ENCODE measurements around the gene RBM28. TPM values are rescaled to one million over a fixed set of nuclear protein-coding genes. Genes with fewer than 3 reads are reported as not detected.
A peak's percentile ranks its signal among the peaks of the same experiment; 100 is the strongest.

Gene RBM28
- total and polyA plus RNA-seq, 10 of the 15 experiments (the other 5 are each of a cell fraction or from before 2014, with no cell fraction given): 14.3 to 50.4 (median 32.8) TPM

DNA sequence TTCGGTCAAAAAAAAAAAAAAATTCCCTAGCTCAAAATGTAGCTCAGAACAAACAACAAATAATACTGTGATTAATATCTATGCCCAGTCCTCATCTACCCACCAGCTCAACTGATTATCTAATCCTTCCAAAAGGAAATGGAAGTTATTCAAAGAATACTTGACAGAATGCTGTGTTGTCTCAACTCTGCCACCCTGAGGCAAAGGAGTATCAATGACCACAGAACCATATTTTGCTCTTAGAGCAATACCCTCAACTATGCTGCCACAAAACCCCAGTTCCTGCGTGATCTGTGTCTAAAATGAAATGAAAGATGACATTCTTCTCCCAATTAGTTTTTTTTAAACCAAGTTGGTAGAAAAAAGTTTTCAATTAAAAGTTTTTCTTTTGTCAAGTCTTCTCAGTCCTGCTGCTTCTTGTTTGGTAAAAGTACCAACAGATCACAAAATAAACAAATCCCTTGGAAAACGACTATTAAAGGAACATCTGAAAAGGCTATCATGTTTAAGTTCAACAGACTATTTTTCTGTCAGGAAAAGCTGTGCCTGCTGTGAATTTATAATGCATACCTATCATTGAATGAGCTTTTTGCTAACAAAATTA is 21.6 kb downstream of the RBM28 start:
- TF ChIP-seq RUNX3 (IDR thresholded peaks at IDR 0.05; ENCODE audit: low read length) (peak; percentile 25; the same call in 1 of the 2 replicates), ZZZ3 (IDR thresholded peaks at IDR 0.05; ENCODE audit: control insufficient read depth, insufficient read length, low read depth) (no peak), HDGF (IDR thresholded peaks at IDR 0.05) (0 out of 2 replicates have a peak, but pooled peaks have one; percentile 19)
- TF ChIP-seq, protein P1, sequence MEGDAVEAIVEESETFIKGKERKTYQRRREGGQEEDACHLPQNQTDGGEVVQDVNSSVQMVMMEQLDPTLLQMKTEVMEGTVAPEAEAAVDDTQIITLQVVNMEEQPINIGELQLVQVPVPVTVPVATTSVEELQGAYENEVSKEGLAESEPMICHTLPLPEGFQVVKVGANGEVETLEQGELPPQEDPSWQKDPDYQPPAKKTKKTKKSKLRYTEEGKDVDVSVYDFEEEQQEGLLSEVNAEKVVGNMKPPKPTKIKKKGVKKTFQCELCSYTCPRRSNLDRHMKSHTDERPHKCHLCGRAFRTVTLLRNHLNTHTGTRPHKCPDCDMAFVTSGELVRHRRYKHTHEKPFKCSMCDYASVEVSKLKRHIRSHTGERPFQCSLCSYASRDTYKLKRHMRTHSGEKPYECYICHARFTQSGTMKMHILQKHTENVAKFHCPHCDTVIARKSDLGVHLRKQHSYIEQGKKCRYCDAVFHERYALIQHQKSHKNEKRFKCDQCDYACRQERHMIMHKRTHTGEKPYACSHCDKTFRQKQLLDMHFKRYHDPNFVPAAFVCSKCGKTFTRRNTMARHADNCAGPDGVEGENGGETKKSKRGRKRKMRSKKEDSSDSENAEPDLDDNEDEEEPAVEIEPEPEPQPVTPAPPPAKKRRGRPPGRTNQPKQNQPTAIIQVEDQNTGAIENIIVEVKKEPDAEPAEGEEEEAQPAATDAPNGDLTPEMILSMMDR (IDR thresholded peaks at IDR 0.05 in 2 of 3, conservative IDR thresholded peaks at IDR 0.05 in 1 of 3; ENCODE audit: control insufficient read depth in 2 of 3, extremely low read depth in 1 of 3, insufficient read depth in 1 of 3, low read depth in 3 of 3, low read length in 3 of 3): peak; percentile 33 to 40 (median 38); a peak in 3 of 6 replicates
- DNase-seq (ENCODE audit: low read depth, low spot score) (no peak), ATAC-seq (peak; percentile 72), FAIRE-seq (no peak)
- ChIA-PET POLR2A (interaction anchor here (0.8 to 1.1 kb wide), 2 partner anchors 9 to 445 kb away, joined by 3 read pairs; no protein-coding TSS in a partner anchor), CTCF (interaction anchor here (0.5 to 1.9 kb wide), 3 partner anchors 65 to 645 kb away, joined by 3 to 5 read pairs (median 3); no protein-coding TSS in a partner anchor), SMC1A (ENCODE audit: uncharacterized antibody, unreplicated experiment) (no interaction called here), RAD21 (ENCODE audit: unreplicated experiment) (no interaction called here)
- intact Hi-C loops (cut with micrococcal nuclease; ENCODE audit: unreplicated experiment) (no loop called here), in situ Hi-C loops (cut with MboI) (no loop called here)
- WGBS (ENCODE audit: insufficient coverage, insufficient replicate concordance, low lambda C conversion rate, missing lambda C conversion rate): 73% methylated on average over 3 of the region's 3 CpGs
- BruUV-seq (replicated peaks): no TSS peak
- Histone ChIP-seq H3K4me3 (no peak overlapping the region), H3K4me1 (ENCODE audit: control insufficient read depth, insufficient read depth, low read length) (no peaks in the 10 kb centered on the region), H3K9ac (ENCODE audit: control insufficient read depth, insufficient read depth, low read length) (no peak overlapping the region), H3K27me3 (replicated peaks in 1 of 2; ENCODE audit: control insufficient read depth in 2 of 2, insufficient read depth in 2 of 2, low read length in 1 of 2) (no peaks in the 10 kb centered on the region), H3K27ac (ENCODE audit: control insufficient read depth, insufficient read depth) (no peak overlapping the region), H3K4me2 (ENCODE audit: control insufficient read depth, insufficient read depth) (no peak overlapping the region), H4K20me1 (ENCODE audit: control insufficient read depth, insufficient read depth) (no peaks in the 10 kb centered on the region), H2AFZ (ENCODE audit: control insufficient read depth, low read depth, low read length) (no peak overlapping the region), H3K79me2 (ENCODE audit: control insufficient read depth, insufficient read depth, low read length) (no peaks in the 10 kb centered on the region), H3K9me3 (replicated peaks; ENCODE audit: control insufficient read depth, insufficient read depth, low read length) (no peaks in the 10 kb centered on the region), H3K36me3 (ENCODE audit: control insufficient read depth in 2 of 2, insufficient read depth in 2 of 2, low read length in 1 of 2) (peaks cover 6 to 16% of the 10 kb centered on the region in 2 experiments; a peak in 3 of 4 replicates)

DNA sequence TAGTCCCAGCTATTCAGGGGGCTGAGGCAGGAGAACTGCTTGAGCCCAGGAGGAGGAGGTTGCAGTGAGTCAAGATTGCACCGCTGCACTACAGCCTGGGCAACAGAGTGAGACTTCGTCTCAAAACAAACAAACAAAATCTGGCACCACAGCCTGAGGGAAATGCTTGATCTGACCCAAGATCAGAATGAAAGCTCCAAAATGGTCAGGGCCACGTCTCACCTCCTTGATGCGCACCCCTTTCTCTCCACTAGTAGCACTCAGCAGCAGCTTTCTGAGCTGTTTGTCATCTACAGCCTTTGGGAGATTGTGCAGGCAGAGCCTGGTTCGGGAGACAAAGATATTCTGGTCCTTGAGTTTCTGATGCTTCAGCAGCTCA is 22.7 kb downstream of the RBM28 start:
- FAIRE-seq (no peak), ATAC-seq (no peak), DNase-seq (ENCODE audit: low read depth, low spot score) (no peak)
- H3K4me1 ChIP-seq (ENCODE audit: control insufficient read depth, insufficient read depth, low read length): no peaks in the 10 kb centered on the region
- ChIA-PET CTCF (interaction anchor here (1.9 kb wide), 1 partner anchor 66 kb away, joined by 5 read pairs; no protein-coding TSS in a partner anchor), RAD21 (ENCODE audit: unreplicated experiment) (no interaction called here), SMC1A (ENCODE audit: uncharacterized antibody, unreplicated experiment) (no interaction called here), POLR2A (no interaction called here)
- no peaks in the 10 kb centered on the region for H4K20me1 ChIP-seq (ENCODE audit: control insufficient read depth, insufficient read depth)
- H3K27ac ChIP-seq (ENCODE audit: control insufficient read depth, insufficient read depth): no peak overlapping the region
- in situ Hi-C loops (cut with MboI) (no loop called here), intact Hi-C loops (cut with micrococcal nuclease; ENCODE audit: unreplicated experiment) (no loop called here)
- H3K9ac ChIP-seq (ENCODE audit: control insufficient read depth, insufficient read depth, low read length): no peak overlapping the region
- no peaks in the 10 kb centered on the region for H3K9me3 ChIP-seq (replicated peaks; ENCODE audit: control insufficient read depth, insufficient read depth, low read length)
- H3K27me3 ChIP-seq (replicated peaks in 1 of 2; ENCODE audit: control insufficient read depth in 2 of 2, insufficient read depth in 2 of 2, low read length in 1 of 2): no peaks in the 10 kb centered on the region
- WGBS (ENCODE audit: insufficient coverage, insufficient replicate concordance, low lambda C conversion rate, missing lambda C conversion rate): 88% methylated on average over 5 of the region's 5 CpGs
- no peak overlapping the region for H3K4me3 ChIP-seq
- no peak overlapping the region for H2AFZ ChIP-seq (ENCODE audit: control insufficient read depth, low read depth, low read length)
- TF ChIP-seq IRF4 (IDR thresholded peaks at IDR 0.05; ENCODE audit: low read depth, low read length) (no peak), FOXM1 (IDR thresholded peaks at IDR 0.05; ENCODE audit: low read depth, low read length) (no peak), KLF5 (IDR thresholded peaks at IDR 0.05; ENCODE audit: partially characterized antibody) (no peak), FOXK2 (IDR thresholded peaks at IDR 0.05) (no peak), WRNIP1 (IDR thresholded peaks at IDR 0.05; ENCODE audit: borderline replicate concordance, low read depth, low read length) (no peak), BACH1 (IDR thresholded peaks at IDR 0.05; ENCODE audit: borderline replicate concordance) (no peak)
- no peaks in the 10 kb centered on the region for H3K79me2 ChIP-seq (ENCODE audit: control insufficient read depth, insufficient read depth, low read length)
- no peak overlapping the region for H3K4me2 ChIP-seq (ENCODE audit: control insufficient read depth, insufficient read depth)
- BruUV-seq (replicated peaks): no TSS peak
- peaks cover 13 to 18% of the 10 kb centered on the region in 2 experiments for H3K36me3 ChIP-seq (ENCODE audit: control insufficient read depth in 2 of 2, insufficient read depth in 2 of 2, low read length in 1 of 2)
